CD1c-positive myeloid dendritic cell (primary cell): ENCODE results near the gene PNPLA5.

Experiments
- DNase-seq: peaks from one replicate; pipeline ENCODE4 v3.0.0-alpha.2; 2016; ENCODE audit errors: extremely low spot score

Gene PNPLA5

DNA sequence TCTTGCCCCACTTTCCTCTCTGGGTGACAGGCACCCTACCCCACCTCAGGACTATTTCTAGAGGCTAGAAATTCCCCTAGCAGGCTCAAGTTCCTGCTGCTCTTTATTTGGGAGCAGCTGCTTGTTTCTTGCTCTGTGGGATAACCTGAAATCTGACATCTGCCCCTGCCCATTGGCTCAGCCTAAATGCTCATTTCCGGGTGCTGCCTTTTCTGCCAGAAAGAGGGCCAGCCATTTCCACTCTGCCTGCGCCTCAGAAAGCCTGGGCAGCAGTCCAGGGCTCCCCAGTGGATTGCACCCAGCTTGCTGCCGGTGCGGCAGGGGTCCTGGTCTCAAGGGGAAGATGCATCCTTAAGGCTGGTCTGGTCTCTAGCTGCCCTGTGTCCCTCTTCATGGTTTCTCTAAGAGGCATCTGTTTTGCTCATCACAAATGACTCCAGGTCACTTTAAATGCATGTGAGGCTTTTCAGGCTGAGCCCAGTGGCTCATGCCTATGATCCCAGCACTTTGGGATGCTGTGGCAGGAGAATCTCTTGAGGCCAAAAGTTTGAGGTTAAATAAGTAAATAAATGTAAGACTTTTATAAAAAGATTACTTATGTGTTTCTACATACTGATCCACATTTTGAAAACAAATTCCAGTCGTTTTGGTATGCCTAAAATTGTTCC lies 10.3 kb upstream of the PNPLA5 start:
- DNase-seq, result no peak

DNA sequence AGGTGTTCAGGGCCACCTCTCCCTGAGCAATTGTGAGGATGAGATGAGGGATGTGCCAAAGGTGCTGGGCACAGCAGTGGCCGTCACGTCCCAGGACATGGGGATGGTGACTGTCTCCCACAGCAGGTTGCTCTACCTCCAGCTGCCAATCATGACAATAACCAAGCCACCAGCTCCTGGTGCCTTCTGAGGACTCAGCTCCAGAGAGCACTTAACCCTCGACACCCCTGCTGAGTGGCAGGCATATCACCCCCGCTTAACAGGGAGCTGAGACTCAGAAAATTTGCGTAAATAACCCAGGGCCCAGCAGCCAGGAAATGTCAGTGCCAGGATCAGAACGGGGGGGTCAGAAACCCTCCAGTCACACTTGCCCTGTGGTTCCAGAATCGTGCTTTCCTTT lies 8.4 kb upstream of the PNPLA5 start:
- DNase-seq, result no peak

DNA sequence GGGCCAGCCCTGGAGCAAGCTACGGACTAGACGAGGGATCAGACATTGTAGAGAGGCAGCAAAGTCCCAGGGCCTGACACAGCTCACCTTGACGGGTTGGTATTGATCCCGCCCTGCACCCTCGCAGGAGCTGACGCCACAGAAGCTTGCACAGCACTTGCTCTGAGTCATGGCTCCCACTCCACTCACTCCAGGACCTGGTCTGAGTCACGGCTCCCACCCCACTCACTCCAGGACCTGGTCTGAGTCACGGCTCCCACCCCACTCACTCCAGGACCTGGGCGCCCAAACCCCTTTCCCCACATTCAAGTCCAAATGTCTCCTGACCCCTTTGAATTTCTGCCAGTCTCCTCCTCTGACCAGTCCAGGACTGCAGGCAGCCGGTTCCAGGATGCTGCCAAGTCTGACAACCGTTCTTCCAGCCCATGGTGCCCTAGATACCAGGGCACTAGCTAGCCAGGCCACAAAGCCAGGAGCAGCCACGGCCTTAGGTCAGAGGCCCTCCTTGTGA lies 6.0 kb upstream of the PNPLA5 start:
- DNase-seq, result no peak

DNA sequence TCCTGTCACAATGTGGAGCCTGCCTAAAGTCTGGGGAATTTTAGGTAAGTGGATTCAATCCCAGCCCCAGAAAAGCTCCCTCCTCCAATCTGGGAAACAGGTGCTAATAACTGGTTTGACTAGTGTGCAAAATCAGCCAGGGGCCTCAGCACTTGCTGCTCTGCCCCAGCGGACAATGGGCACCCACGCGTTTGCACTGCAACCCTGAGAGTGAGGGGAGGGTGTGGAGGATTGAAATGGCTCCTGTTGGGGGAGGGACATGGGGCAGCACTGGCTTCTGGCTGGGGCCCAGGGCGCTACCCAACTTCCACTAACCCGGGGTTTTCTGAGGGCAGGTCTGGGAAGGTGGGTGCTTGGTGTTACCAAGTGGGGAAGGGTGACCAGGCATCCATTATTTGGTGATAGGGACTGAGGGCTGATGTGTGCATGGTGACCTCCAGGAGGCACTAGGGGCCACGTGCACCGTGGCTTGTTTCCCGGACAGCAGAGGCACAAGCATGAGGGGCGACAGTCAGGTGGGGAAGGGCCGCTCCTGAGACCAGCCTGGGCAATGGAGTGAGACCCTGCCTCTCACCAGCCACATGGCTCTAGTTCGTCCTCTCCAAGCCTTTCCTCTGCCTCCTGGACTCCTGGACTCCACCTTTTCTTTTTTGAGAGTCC lies 4.3 kb upstream of the PNPLA5 start:
- DNase-seq, result no peak

DNA sequence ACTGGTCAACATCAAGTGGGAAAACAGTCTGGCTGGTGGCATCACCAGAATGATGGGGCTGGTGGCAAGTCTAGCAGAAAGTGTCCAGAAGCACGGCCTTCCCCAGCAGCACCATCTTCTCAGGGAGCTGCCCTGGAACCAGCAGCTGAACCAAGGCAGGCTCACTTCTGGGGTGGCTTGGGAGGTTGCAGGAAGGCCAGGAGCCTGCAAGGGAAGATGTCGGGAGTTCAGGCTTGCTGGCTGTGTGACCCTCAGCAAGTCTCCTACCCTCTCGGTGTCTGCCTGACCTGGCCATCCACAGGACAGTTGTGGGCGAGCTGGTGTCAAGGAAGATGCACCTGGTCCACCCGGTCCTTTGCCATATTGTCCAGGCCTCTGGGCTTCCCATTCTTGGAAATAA lies 2.3 kb upstream of the PNPLA5 start:
- DNase-seq, result no peak

DNA sequence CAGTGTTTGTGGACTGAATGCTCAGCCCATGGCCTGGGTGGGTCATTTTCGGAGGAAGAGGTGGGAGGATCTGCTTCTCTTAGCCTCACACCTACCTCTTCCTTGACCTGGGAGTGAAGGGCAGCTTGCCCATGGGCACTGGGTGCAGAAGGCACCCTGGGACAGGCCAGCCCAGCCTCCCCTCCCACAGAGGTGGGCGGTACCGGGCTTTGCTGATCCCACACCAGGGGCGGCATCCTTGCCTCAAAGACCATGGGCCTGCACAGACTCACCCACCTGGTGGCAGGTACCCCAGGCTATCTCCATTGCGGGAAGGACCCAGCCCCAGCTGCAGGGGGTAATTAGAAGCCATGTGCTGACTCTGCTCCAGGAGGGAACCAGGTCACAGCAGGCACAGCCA lies 1.5 kb upstream of the PNPLA5 start:
- no peak for DNase-seq

DNA sequence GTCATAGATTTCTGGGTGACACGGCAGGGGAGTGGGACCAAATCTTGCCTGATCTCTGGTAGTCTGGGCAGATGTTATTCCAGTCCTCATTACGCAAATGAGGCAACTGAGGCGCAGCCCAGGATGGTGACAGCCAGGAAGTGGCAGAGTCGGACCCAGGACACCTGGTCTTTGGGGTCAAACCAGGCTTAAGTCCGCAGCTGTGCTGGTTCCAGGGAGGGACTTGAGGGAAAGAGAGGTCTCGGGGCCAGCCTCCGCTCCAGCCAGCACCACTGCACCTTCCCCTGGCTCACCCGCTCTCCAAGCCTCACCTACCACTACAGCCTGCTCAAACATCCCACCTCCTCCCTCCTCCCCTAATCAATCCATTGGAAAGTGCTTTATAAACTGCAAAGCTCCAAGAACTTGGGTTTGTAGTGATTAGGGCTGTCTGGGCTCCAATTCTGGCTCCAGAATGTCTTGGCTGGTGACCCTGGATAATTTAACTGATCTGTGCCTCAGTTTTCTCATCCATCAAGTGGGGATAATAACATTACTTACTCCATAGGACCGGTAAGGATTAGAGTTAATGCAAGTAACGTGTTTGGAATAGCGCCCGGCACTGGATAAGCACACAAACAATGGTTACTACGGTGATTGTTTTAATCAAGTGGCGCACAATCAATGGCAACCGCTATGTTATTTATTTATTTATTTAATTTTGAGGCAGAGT lies 526 bp upstream of the PNPLA5 start:
- no peak for DNase-seq

DNA sequence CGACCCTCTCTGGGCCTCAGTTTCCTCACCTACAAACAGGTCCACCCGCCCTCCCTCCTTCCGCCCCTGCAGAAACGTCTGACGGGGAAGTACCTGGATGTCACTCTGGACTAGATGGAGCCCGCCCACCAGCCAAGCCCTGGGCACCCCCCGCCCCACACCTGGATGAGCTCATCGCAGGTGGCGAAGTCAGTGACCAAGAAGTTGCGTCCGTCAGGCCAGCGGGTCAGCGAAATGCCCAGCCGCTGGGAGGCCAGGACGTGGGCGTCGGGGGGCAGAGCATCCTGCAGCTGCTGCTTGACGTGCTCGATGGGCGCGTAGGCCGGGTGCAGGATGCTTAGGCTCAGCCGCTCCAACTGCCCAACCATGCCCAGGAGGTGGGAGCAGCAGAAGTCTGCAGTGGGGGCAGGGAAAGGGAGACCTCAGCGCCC lies 897 bp downstream of the PNPLA5 start:
- no peak for DNase-seq

DNA sequence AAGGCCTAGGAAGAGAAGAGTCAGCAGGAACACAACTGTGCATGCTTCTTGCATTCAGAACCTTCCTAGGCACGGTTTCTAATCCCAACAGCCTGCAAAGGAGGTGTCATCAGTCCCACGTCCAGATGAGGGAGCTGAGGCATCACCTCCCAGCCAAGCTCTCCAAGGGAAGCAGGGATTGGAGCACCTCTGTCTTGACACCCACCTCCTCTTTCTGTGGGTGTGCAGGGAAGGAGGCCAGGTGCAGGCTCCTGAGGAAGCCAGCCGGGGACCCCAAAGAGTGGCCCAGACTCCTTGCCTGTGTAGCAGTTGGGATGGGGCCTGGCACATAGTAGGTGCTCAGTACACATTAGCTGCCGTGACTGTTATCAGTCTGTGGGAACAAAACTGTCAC lies 2.0 kb downstream of the PNPLA5 start:
- DNase-seq, result no peak

DNA sequence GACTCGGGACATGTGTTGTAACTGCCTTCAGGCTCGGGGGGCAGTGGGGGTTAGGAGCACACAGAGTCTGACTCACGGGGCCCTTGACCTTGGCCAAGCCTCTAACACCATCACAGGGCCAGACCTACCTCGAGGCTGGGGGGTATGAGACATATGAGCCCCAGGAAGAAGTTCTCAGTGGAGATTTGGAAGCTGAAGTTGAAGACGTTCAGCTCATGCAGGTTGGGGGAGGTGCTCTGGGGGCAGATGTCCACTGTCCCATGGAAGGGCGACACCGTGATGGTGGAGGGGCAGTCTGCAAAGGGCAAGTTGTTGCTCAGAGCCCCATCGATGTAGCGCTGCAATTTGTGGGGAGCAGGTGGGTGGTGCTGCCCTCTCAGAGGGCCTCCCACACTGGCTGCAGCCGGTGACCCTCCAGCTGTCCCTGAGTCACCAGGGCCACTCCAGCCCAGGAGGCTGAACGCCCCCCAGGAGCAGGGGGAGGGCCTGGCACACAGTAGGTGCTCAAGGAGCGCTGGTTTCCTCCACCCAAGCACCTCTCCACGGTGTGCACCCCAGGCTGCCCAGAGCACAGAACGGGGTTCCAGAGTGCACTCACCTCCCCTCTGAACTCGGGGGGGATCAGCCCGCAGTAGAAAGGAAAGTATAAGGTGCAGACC lies 2.5 kb downstream of the PNPLA5 start:
- DNase-seq, result no peak

DNA sequence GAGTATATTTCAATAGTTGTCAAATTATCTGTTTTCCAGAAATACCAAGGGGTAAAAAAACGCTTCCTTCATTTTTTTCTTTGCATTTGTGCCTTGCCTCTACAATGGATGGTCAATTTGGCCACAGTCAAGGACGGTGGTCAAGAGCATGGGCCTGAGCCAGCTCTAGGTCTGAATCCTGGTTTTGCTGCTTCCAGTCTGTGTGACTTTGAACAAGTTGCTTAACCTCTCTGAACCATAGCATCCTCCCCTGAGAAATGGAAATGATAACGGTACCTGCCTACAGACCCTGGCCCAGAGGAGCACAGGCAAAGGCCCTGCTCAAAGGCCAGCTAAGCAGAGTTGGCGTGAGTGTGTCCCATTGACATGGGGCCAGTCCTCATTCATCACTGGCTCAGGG lies 3.1 kb downstream of the PNPLA5 start:
- DNase-seq, result no peak

DNA sequence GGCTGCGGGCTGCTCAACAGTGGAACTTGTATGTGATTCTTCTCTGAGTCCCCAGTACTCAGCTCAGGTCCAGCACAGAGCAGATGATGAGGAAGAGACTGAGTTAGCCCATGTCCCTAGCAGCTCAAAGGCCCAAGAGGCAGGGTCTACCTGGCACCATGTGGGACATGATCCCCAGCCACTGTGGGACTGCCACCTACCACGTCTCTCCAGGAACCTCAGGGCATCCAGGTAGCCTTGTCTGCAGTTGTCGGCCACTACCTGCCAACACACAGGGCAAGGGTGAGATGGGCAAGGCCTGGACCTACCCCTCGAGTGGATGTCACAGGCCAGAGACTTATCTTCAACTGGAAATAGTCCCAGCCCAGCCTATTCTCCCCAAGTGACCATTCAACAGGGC lies 4.4 kb downstream of the PNPLA5 start:
- no peak for DNase-seq

DNA sequence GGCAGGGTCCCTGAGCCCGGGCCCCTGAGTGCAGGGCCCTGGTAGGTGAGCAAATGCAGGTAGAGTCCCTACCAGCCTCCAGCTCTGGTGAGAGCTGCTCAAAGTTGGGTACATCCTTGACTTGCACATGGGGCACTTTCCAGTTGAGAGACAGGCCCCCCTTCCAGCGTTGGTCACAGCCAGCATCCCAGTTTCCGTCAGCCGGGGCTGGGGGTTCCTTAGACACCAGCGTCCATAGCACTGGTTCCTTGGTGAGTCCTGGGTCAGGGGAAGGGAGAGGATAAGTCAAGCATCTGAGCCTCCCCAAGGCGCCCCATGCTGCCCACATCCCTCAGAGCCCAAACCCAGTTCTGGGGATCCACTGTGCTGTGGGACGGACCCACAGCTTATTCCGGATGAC lies 5.6 kb downstream of the PNPLA5 start:
- no peak for DNase-seq

DNA sequence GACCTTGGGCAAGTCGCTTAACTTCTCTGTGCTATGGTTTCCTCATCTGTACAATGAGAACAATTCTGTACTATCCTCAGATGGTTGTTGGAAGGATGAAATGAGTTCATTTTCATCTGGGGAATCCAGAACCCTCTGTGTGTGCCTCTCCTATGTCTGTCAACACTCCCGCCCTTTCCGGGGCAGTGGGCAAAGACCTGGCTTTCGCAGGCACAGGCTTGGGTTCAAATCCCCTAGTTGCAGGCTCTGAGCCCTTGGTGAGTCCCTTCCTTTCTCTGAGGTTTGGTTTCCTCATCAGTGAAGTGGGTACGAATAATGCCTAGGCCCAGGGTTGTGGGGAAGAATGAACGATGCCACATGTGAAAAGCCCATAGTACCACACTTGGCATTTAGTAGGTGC lies 6.0 kb downstream of the PNPLA5 start:
- DNase-seq, result no peak

DNA sequence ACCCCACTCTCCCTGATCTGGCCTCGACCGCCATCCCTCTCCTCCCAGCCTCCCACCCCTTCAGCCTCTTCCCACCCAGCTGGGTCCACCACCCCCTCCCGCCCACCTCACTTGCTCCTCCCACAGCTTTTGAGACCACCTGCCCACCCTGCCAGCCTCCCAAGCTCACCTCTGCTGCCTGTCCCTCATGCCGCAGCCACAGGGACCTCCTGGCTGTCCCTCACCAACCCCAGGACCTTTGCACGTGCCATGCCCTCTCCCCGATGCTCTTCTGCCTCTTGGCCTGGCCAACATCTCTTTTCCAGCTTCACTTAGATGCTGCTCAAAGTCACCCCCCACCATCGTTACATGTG lies 6.5 kb downstream of the PNPLA5 start:
- DNase-seq, result no peak

DNA sequence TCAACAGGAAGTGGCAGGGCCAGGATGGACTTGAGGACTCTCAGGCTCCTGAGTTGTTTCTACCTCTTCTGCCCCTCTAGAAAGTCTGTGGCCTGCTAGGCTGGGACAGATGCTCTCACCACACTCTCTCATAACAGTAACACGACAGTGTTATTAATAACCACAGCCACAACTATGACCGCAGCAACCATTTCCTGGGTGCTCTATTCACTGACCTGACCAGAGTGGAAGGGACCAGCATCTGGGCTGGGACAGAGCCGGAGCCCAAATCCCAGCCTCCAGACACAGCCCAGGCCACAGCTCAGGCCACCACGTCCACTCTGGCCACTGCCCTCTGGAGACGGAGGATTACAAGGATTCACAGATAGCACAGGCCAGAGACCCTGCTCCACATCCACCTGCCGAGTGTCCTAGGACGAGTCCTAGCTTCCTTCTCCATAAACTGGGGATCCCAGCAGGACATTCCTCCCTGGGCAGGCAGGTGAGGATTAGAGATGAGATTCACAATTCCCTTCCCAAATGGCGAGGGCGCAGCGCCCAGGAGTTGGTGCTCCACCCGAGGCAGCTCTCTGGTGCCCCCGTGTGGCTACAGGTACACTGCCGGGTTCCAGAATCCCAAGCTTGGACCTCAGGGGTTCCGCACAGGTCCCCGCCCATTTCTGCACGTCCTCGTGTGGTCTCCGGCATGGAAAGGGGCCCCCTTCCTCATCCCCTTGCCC lies 7.1 kb downstream of the PNPLA5 start:
- peak; percentile 46 for DNase-seq

DNA sequence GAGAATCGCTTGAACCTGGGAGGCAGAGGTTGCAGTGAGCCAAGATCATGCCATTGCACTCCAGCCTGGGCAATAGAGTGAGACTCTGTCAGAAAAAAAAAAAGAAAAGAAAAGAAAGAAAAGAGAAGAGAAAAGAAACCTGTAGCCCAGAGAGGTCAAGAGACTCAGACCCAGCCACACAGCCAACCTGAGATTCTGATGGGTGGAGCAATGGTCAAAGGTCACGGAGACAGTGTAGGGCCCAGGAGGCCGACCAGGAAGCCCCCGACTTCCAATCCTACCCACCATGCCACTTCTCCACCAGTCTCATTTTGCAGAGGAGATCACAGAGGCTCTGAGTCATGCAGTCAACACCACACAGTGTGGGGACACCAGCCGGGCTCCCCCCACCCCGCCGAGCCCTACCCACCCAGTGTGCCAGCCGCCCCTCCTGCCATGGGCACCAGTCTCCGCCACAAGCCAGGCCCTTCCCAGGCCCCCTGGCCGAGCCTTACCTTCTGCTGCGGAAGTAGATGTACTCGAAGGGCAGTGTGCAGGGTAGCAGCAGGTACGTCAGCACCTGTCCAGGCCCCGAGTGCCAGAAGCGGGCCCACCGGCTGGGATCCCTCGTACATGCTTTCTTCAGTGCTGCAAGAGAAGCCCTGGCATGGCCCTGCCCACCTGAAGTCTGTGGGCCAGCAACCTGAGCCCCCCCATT lies 7.9 kb downstream of the PNPLA5 start:
- DNase-seq, result no peak

DNA sequence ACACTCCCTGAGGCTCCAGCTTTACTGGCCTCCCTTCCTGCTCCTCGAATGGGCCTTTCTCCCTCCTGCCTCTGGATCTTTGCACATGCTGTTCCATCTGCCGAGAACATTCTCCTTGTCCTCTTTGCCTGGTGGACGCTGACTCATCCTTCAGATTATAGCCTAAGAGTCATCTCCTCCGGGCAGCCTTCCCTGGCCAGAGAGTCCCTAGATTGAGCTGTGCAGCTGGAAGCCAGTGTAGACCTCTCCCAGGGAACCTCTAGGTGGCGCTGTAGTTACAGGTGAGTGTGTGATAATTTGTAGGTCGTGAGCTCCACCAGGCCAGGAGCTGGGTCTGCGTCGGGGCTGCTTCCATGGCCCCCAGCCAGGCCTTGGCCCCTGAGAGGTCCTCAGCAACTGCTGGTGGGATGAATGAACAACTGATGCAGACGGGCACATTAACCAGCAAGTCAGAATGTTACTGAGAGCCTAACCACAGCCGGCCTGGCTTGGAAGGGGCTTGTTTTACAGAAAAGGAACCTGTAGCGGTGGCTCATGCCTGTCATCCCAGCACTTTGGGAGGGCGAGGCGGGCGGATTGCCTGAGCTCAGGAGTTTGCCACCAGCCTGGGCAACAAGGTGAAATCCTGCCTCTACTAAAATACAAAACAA lies 8.7 kb downstream of the PNPLA5 start:
- DNase-seq, result peak; percentile 56

DNA sequence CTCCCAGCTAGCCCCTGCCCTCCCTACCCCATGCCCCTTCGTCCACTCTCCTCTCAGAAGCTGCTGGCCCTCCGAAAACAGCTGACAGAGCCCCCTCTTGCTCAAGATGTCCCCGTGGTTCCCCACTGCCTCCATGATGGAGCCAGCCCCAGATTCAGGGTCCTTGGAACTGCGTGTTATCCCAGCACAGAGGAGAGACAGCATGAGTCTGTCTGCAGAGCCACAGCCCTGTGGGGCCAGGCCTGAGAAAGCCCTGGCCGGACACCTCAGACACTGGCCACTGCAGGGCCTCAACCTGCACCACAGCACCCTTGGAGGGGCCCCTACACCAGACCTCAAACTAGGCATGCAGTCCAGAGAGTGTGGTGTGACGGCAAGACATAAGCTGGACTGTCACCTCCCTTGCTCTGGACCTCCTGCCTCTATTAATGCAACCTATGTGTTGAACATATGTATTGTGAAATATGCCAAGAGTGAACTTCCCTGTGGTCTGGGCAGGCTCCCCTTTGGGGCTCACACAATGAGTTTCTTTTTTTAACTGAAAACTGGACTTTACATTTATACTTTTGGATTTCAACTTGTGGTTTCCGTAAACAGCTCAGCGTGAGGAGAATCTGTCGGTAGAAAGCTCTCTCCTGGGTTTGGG lies 9.6 kb downstream of the PNPLA5 start:
- no peak for DNase-seq
